K562 treated with DMSO at 1 percent for 24 hours (cell line): ENCODE measurements around the gene MKRN1. TPM values are rescaled to one million over a fixed set of nuclear protein-coding genes. Genes with fewer than 3 reads are reported as not detected.

Experiments used
- total RNA-seq: library from RNA; unstranded; fragments of 300-600 nt; gene quantifications from 2 replicates; pipeline ENCODE4 v1.2.3, GENCODE V29; 2022; ENCODE audit warnings: low read depth; ENCODE audit not compliant: insufficient read depth

The MKRN1 gene
- total RNA-seq = 103 and 105 TPM in 2 replicates

DNA sequence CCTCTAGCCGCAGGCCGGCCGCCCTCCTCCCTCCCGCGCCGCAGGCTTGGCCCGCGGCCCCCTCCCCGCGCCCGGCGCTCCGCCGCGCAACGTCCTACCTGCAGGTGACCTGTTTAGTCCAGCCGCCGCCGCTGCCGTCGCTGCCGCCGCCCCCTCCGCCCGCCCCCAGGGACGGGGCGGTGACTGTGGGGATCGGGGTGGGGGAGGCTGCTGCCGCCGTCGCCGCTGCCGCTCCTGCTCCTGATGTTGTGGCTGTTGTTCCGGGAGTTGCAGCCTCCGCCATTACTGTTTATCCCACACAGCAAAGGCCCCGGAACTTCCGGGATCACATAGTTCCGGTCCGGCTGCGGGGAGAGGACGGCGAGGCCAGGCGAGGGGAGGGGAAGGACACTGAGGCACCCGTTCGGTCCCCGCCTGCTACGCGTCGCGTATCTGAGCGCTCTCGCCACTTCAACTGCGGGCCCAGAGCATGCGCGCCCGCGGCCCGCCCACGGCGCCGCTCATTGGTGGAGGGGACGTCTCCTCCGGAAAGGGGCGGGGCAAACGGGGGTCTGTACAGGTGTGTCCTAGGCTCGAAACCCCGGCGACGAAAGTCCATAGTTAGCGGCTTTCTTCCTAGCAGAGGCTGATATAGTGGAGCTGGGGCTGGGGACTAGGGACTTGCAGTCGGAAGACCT is at the start of gene MKRN1:
MKRN1 (minus strand) TSS at position 444 of the 677 bp plus-strand sequence; CDS start at position 283, 161 bp downstream.

DNA sequence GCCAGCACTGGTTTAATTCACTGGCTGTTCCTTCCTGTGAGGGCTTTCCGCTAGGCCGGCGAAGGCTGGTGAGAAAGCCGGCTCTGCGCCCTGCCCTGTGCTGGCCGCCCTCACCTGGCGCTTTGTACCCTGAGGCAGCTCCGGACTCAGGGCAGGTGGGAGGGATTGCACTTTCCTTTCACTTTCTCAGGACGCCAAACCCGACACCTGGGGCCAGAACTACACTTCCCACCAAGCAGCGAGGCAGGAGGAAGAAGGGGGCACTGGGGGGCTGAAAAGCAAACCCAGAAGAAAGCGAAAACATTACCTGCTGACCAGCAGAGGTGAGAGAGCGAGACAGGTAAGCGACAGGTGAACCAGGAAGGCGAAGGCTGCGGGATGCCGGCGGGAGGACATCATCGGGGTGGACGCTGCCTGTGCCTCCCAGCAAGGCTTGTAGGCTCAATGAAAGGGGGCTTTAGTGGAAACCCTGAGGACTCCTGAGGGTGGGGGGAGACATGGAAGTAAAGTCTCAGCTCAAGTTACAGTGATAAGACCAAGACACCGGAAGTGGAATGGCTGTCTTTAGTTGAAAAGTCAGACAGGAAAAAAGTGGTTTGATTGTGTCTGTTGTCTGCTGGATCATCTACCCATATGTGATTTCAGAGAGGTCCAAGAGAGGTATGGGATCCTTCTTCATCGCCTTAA is 75.3 kb downstream of the MKRN1 start, which contains the start of gene RAB19:
RAB19 (plus strand) TSS at position 181 of the 687 bp plus-strand sequence. CDS start 3,589 bp downstream, outside the sequence.

Other genes starting within 250 kb of the MKRN1 start
- gene SLC37A3, start 81.0 kb downstream of the MKRN1 start, total RNA-seq = 17.2 and 19.1 TPM in 2 replicates
- not detected in 2 replicates for gene RAB19, start 75.4 kb downstream of the MKRN1 start, total RNA-seq
- gene DENND2A, start 161.3 kb upstream of the MKRN1 start, total RNA-seq = 0.07 TPM in 1 of 2 replicates, not detected in the other
- 39.5 and 39.6 TPM in 2 replicates for gene ADCK2, start 193.4 kb upstream of the MKRN1 start, total RNA-seq
- 388 and 428 TPM in 2 replicates for gene NDUFB2, start 217.2 kb upstream of the MKRN1 start, total RNA-seq